Measurements from ENCODE around the gene PRIM2.
"Not testable (repeated sequence)": the region's sequence is repeated elsewhere in the genome, so short reads cannot be mapped to it uniquely, and the experiment has no call there.

The PRIM2 gene

GRCh38 chr6:57374764-57375163, 57.3 kb downstream of the PRIM2 start:
- not testable (repeated sequence) for H3K9ac ChIP-seq (ENCODE audit: low read length); H3K4me1 ChIP-seq (ENCODE audit: control insufficient read depth, low read depth, low read length); H3K27ac ChIP-seq (ENCODE audit: low read length); H3K9me3 ChIP-seq (ENCODE audit: control insufficient read depth, low read depth, low read length); H3K27me3 ChIP-seq (ENCODE audit: control insufficient read depth, insufficient read depth, low read length); H3K36me3 ChIP-seq (ENCODE audit: control insufficient read depth, low read depth, low read length); H3K4me3 ChIP-seq (ENCODE audit: low read length)

DNA sequence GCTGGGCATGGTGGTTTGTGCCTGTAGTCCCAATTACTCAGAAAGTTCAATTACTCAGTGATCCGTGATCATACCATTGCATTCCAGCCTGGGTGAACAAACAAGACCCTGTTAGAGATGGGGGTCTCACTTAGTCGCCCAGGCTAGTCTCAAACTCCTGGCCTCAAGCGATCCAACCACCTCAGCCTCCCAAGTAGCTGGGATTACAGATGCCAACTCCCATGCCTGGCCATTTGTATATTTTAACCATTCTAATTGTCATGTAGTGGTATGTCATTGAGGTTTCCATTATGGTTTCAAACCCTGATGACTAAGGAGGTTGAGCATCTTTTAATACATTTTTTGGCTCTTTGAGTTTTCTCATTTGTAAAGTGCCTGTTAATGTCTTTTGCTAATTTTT, 58.7 kb downstream of the PRIM2 start:
- H3K27me3 ChIP-seq (ENCODE audit: control insufficient read depth, insufficient read depth, low read length); H3K4me1 ChIP-seq (ENCODE audit: control insufficient read depth, low read depth, low read length); H3K9ac ChIP-seq (ENCODE audit: low read length); H3K36me3 ChIP-seq (ENCODE audit: control insufficient read depth, low read depth, low read length); H3K4me3 ChIP-seq (ENCODE audit: low read length); H3K9me3 ChIP-seq (ENCODE audit: control insufficient read depth, low read depth, low read length); H3K27ac ChIP-seq (ENCODE audit: low read length): not testable (repeated sequence)

GRCh38 chr6:57389038-57389592, 71.7 kb downstream of the PRIM2 start:
- H3K27me3 ChIP-seq (ENCODE audit: control insufficient read depth, insufficient read depth, low read length); H3K4me3 ChIP-seq (ENCODE audit: low read length); H3K4me1 ChIP-seq (ENCODE audit: control insufficient read depth, low read depth, low read length); H3K9me3 ChIP-seq (ENCODE audit: control insufficient read depth, low read depth, low read length); H3K9ac ChIP-seq (ENCODE audit: low read length); H3K27ac ChIP-seq (ENCODE audit: low read length); H3K36me3 ChIP-seq (ENCODE audit: control insufficient read depth, low read depth, low read length): not testable (repeated sequence)

GRCh38 chr6:57390818-57391217, 73.4 kb downstream of the PRIM2 start:
- not testable (repeated sequence) for H3K4me3 ChIP-seq (ENCODE audit: low read length); H3K4me1 ChIP-seq (ENCODE audit: control insufficient read depth, low read depth, low read length); H3K27ac ChIP-seq (ENCODE audit: low read length); H3K9me3 ChIP-seq (ENCODE audit: control insufficient read depth, low read depth, low read length); H3K27me3 ChIP-seq (ENCODE audit: control insufficient read depth, insufficient read depth, low read length); H3K9ac ChIP-seq (ENCODE audit: low read length); H3K36me3 ChIP-seq (ENCODE audit: control insufficient read depth, low read depth, low read length)

DNA sequence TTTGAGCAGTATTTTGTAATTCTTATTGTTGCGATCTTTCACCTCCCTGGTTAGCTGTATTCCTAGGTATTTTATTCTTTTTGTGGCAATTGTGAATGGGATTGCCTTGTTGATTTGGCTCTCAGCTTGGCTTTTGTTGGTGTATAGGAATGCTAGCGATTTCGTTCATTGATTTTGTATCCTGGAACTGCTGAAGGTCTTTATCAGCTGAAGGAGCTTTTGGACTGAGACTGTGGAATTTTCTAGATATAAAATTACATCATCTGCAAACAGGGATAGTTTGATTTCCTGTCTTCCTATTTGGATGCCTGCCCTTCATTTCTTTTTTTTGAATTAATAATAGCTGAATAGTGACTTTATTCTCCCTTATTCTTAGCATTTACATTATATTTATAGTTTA, 74.6 kb downstream of the PRIM2 start:
- not testable (repeated sequence) for H3K9ac ChIP-seq (ENCODE audit: low read length); H3K27me3 ChIP-seq (ENCODE audit: control insufficient read depth, insufficient read depth, low read length); H3K36me3 ChIP-seq (ENCODE audit: control insufficient read depth, low read depth, low read length); H3K9me3 ChIP-seq (ENCODE audit: control insufficient read depth, low read depth, low read length); H3K4me3 ChIP-seq (ENCODE audit: low read length); H3K4me1 ChIP-seq (ENCODE audit: control insufficient read depth, low read depth, low read length); H3K27ac ChIP-seq (ENCODE audit: low read length)

DNA sequence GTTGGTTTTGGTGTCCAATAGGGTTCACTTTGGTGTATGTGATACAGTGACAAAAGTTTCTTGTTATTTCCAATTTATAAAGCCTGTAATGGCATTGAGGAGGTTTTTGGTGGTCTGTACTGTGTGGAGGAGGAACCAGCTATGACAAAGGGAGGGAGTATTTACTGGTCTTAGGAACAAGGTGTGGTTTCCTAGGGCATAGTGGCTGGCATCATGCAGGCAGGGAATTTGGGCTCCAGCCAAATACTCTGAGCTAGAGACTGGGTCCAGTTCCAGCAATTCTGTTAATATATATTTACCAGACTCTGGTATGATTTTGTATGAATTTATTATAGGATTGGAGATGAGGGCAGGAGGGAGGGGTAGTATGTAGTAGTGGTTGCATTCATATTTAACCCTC, 101.9 kb downstream of the PRIM2 start:
- not testable (repeated sequence) for H3K9me3 ChIP-seq (ENCODE audit: control insufficient read depth, low read depth, low read length); H3K9ac ChIP-seq (ENCODE audit: low read length); H3K36me3 ChIP-seq (ENCODE audit: control insufficient read depth, low read depth, low read length); H3K27ac ChIP-seq (ENCODE audit: low read length); H3K27me3 ChIP-seq (ENCODE audit: control insufficient read depth, insufficient read depth, low read length); H3K4me3 ChIP-seq (ENCODE audit: low read length)
- peaks cover 30% of the 10 kb centered on the region for H3K4me1 ChIP-seq (ENCODE audit: control insufficient read depth, low read depth, low read length)

DNA sequence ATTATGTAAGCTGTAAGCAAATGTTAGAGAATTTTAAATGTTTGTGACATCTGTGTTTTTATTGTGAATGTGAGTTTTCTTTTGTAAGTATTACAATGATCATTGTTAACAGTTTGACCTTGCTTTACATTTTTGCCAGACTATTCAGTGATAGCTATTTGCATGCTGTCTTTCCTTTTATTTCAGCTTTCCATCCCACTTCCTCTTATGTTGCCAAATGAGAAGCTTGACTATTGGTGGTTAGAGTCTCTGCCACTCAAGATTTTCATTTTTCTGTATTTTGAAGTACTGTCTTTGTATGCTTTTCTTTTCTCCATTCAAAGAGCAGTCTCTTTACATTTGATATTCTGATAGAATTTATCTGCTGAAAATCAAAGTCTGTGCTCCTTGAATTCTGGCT, 104.1 kb downstream of the PRIM2 start:
- Histone ChIP-seq H3K9ac (ENCODE audit: low read length) (no peak overlapping the region), H3K4me1 (ENCODE audit: control insufficient read depth, low read depth, low read length) (peaks cover 30% of the 10 kb centered on the region), H3K4me3 (ENCODE audit: low read length) (no peak overlapping the region), H3K36me3 (ENCODE audit: control insufficient read depth, low read depth, low read length) (no peaks in the 10 kb centered on the region), H3K9me3 (ENCODE audit: control insufficient read depth, low read depth, low read length) (no peaks in the 10 kb centered on the region), H3K27ac (ENCODE audit: low read length) (no peak overlapping the region), H3K27me3 (ENCODE audit: control insufficient read depth, insufficient read depth, low read length) (no peaks in the 10 kb centered on the region)

GRCh38 chr6:57423468-57423867, 106.0 kb downstream of the PRIM2 start:
- H3K27me3 ChIP-seq (ENCODE audit: control insufficient read depth, insufficient read depth, low read length), result no peaks in the 10 kb centered on the region
- H3K4me1 ChIP-seq (ENCODE audit: control insufficient read depth, low read depth, low read length), result peaks cover 30% of the 10 kb centered on the region
- peak overlapping the region; percentile 5 for H3K4me3 ChIP-seq (ENCODE audit: low read length)
- no peaks in the 10 kb centered on the region for H3K9me3 ChIP-seq (ENCODE audit: control insufficient read depth, low read depth, low read length)
- no peaks in the 10 kb centered on the region for H3K36me3 ChIP-seq (ENCODE audit: control insufficient read depth, low read depth, low read length)
- H3K9ac ChIP-seq (ENCODE audit: low read length), result peak overlapping the region; percentile 24
- peak overlapping the region; percentile 49 for H3K27ac ChIP-seq (ENCODE audit: low read length)

DNA sequence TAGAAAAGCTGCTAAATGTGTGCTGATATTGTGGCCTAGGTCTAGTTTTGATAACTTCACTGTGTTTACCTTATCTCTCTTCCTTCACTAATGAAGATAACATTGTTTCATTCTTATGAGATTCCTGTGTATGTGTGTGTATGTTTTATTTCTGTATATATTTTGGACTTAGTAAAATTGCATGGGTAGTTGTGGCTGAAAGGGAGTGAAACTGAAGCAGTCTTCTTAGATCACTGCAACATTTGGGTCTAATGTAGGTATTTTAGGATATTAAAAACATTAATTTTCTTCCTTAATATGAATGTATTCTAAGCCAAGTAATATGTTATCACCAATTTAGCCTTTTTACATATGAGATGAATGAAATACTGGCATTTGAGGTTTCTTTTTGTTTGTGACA, 114.3 kb downstream of the PRIM2 start:
- not testable (repeated sequence) for H3K4me3 ChIP-seq (ENCODE audit: low read length); H3K9me3 ChIP-seq (ENCODE audit: control insufficient read depth, low read depth, low read length); H3K9ac ChIP-seq (ENCODE audit: low read length); H3K4me1 ChIP-seq (ENCODE audit: control insufficient read depth, low read depth, low read length); H3K27ac ChIP-seq (ENCODE audit: low read length); H3K27me3 ChIP-seq (ENCODE audit: control insufficient read depth, insufficient read depth, low read length); H3K36me3 ChIP-seq (ENCODE audit: control insufficient read depth, low read depth, low read length)

DNA sequence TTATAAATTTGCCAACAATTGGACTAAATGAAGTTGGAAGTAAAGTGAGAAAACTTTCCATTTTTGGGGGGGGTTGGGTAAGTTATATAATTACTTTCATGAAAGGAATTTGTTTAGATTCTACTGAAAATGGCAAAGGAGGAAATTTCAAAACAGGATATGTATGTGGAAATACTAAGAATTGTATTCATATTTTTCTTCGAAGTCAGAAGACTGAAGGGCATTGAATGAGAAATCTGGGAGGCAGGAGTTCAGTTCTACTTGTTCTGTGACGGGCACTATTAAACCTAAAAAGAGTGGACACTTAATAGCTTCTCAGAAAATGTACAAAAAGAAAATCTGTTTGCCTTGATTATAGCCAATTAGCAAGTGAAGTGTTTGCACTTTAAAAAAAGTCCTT, 114.7 kb downstream of the PRIM2 start:
- H3K4me1 ChIP-seq (ENCODE audit: control insufficient read depth, low read depth, low read length), result peaks cover 8% of the 10 kb centered on the region
- H3K36me3 ChIP-seq (ENCODE audit: control insufficient read depth, low read depth, low read length), result no peaks in the 10 kb centered on the region
- H3K27me3 ChIP-seq (ENCODE audit: control insufficient read depth, insufficient read depth, low read length), result no peaks in the 10 kb centered on the region
- H3K27ac ChIP-seq (ENCODE audit: low read length), result no peak overlapping the region
- H3K9me3 ChIP-seq (ENCODE audit: control insufficient read depth, low read depth, low read length), result no peaks in the 10 kb centered on the region
- H3K4me3 ChIP-seq (ENCODE audit: low read length), result no peak overlapping the region
- H3K9ac ChIP-seq (ENCODE audit: low read length), result no peak overlapping the region

- Histone ChIP-seq H3K9ac (ENCODE audit: low read length) (no peak overlapping the region), H3K27ac (ENCODE audit: low read length) (no peak overlapping the region), H3K4me3 (ENCODE audit: low read length) (no peak overlapping the region), H3K4me1 (ENCODE audit: control insufficient read depth, low read depth, low read length) (peaks cover 8% of the 10 kb centered on the region), H3K9me3 (ENCODE audit: control insufficient read depth, low read depth, low read length) (no peaks in the 10 kb centered on the region), H3K27me3 (ENCODE audit: control insufficient read depth, insufficient read depth, low read length) (no peaks in the 10 kb centered on the region), H3K36me3 (ENCODE audit: control insufficient read depth, low read depth, low read length) (no peaks in the 10 kb centered on the region)
These were observed 115.7 kb downstream of the PRIM2 start for GRCh38 chr6:57432919-57433684.

DNA sequence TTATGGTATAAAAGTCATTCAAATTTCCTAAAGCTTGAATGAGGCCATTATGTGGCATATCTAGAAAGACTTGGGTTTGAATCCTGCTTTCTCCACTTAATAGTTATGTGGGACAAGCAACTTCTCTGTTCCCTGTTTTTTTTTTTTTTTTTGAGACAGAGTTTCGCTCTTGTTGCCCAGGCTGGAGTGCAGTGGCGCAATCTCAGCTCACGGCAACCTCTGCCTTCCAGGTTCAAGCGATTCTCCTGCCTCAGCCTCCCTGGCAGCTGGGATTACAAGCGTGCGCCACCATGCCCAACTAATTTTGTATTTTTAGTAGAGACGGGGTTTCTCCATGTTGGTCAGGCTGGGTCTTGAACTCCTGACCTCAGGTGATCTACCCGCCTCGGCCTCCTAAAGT, 116.4 kb downstream of the PRIM2 start:
- not testable (repeated sequence) for H3K27me3 ChIP-seq (ENCODE audit: control insufficient read depth, insufficient read depth, low read length); H3K36me3 ChIP-seq (ENCODE audit: control insufficient read depth, low read depth, low read length); H3K9me3 ChIP-seq (ENCODE audit: control insufficient read depth, low read depth, low read length); H3K4me3 ChIP-seq (ENCODE audit: low read length); H3K4me1 ChIP-seq (ENCODE audit: control insufficient read depth, low read depth, low read length); H3K27ac ChIP-seq (ENCODE audit: low read length); H3K9ac ChIP-seq (ENCODE audit: low read length)
